Measurements from ENCODE around the gene ARHGAP15.

GRCh38 chr2:143764261-143764660, 635.0 kb downstream of the ARHGAP15 start:
- TF ChIP-seq POLR2AphosphoS5 (IDR thresholded peaks at IDR 0.05; ENCODE audit: borderline replicate concordance, low read depth, low read length) (no peak), EZH2 (IDR thresholded peaks at IDR 0.05) (no peak)
